Glomerular endothelial cell (primary cell): ENCODE measurements around the gene BEX1. TPM values are rescaled to one million over a fixed set of nuclear protein-coding genes. Genes with fewer than 3 reads are reported as not detected.
"Not testable (repeated sequence)": the region's sequence is repeated elsewhere in the genome, so short reads cannot be mapped to it uniquely, and the experiment has no call there.

Experiments
- DNase-seq: peaks from one replicate; pipeline ENCODE4 v3.0.0-alpha.2; 2011; ENCODE audit warnings: low read depth, low spot score; ENCODE audit errors: extremely low read depth
- total RNA-seq: library from RNA; depleted of rRNA; stranded (reverse); fragments of >200 nt; gene quantifications from 2 replicates; pipeline ENCODE4 v1.2.3, GENCODE V29; 2015

BEX1 gene
- total RNA-seq, result 0.68 and 1.6 TPM in 2 replicates

- DNase-seq, result no peak
These were observed at the start of gene BEX1 for GRCh38 chrX:103063918-103064434. BEX1 (minus strand) TSS chrX:103064171; CDS start chrX:103063274, 897 bp downstream.

DNA sequence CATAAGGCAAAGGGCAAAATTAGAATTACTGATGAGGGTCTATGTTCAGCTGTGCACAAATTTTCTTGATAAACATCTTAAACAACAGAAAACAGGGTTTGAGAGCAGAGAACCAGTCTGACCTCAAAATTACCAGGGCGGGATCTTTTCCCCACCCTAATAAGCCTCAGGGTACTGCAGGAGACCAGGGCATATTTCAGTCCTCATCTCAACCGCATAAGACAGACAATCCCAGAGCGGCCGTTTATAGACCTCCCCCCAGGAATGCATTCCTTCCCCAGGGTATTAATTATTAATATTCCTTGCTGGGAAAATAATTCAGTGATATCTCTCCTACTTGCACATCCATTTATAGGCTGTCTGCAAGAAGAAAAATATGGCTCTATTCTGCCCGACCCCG lies 45.5 kb upstream of the BEX1 start:
- not testable (repeated sequence) for DNase-seq

DNA sequence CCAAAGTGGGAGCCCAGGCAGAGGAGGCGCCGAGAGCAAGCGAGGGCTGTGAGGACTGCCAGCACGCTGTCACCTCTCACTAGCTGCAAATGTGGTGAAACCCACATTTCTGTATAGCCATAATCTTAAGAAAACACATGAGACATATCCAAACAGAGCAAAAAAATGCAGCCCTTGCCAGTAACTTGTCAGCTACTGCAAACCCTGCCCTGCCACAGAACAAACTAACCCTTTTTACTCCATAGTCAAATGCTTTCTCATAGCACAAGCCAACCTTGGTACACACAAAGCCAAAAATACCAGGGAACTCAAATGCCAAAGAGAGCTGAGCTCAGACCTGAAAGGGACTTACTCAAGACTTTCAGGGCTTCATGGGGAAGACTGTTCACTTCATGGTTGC lies 43.9 kb upstream of the BEX1 start:
- DNase-seq, result no peak

DNA sequence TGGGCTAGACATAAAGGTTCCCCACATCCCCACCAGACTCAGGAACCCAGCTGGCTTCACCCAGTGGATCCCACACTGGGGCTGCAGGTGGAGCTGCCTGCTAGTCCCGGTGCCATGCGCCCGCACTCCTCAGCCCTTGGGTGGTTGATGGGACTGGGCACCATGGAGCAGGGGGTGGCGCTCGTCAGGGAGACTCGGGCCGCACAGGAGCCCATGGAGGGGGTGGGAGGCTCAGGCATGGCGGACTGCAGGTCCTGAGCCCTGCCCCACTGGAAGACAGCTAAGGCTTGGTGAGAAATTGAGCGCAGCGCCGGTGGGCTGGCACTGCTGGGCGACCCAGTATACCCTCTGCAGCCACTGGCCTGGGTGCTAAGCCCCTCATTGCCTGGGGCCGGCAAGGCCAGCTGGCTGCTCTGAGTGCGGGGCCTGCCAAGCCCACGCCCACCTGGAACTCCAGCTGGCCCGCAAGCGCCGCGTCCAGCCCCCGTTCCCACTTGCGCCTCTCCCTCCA lies 43.3 kb upstream of the BEX1 start:
- DNase-seq, result not testable (repeated sequence)

- not testable (repeated sequence) for DNase-seq
These were observed 40.4 kb upstream of the BEX1 start for GRCh38 chrX:103104370-103104769.

DNA sequence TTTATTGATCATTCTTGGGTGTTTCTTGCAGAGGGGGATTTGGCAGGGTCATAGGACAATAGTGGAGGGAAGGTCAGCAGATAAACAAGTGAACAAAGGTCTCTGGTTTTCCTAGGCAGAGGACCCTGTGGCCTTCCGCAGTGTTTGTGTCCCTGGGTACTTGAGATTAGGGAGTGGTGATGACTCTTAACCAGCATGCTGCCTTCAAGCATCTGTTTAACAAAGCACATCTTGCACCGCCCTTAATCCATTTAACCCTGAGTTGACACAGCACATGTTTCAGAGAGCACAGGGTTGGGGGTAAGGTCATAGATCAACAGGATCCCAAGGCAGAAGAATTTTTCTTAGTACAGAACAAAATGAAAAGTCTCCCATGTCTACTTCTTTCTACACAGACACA lies 39.9 kb upstream of the BEX1 start:
- not testable (repeated sequence) for DNase-seq

DNA sequence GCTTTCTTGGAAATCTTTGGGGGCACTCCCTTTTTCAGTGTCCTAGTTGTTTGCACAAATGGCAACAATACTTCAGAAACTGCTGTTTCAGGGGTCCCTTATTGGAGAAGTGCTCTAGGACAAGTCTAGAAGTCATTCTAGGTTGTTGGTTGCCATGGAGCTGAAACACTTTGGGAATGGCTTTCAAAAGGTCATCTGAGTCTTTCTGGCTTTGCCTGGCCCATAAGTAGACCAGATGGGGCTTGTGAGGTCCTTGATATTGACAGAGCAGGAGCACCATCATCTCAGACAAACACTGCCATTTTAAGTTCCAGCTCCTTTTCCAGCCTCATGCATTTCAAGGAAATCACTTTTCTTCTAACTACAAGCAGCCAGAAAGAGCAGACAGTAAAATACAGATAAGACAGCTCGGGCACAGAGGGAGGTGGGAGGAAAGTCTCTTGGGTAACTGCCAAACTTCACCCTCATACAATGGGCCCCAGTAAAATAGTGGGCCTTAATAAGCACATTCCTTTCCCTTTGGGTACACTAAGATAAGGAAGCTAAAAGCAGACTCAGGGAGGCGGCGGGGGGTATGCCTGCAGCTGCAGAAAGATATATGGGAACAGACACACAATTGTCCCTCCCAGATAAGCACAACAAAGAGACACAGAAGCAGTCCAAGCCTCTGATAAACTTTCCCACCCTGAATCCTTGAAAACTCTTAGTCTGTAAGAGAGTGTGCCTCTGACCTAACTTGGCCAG lies 37.5 kb upstream of the BEX1 start:
- DNase-seq, result no peak

DNA sequence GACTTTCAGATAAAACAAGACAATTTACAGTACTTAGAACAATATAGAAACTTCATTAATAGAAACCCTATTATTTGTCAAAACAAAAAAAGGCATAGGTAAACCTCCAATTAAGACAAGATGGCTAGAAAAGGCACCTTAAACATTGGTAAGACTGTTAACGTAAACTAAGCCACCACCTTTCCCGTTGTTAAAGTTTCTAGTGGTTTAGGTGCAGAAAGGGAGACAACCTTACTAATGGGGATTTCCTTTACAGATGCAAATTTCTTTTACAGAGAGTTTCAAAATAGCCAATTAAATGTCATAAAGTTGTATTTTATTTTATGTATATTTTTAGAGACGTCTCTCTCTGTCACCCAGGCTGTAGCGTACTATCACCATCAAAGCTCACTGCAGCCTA lies 36.5 kb upstream of the BEX1 start:
- DNase-seq, result no peak

GRCh38 chrX:103099691-103100090 lies 35.7 kb upstream of the BEX1 start:
- DNase-seq, result no peak

DNA sequence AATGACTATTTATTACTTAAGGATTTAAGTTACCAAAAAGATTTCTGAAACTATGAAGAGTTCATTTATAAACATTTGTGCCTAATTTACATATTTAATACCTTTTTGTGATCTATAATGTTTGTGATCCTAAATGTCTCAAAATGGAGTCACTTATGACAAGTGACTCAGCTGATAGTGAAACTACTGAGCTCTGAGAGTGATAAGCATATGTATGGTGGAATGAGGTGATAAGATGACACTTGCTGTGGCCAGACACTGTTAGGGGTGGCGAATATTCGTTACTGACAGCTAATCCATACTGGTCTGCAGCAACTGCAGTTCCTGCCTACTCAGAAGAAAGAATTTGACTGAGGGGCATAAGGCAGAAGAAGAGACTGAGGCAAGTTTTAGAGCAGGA lies 34.5 kb upstream of the BEX1 start:
- no peak for DNase-seq

DNA sequence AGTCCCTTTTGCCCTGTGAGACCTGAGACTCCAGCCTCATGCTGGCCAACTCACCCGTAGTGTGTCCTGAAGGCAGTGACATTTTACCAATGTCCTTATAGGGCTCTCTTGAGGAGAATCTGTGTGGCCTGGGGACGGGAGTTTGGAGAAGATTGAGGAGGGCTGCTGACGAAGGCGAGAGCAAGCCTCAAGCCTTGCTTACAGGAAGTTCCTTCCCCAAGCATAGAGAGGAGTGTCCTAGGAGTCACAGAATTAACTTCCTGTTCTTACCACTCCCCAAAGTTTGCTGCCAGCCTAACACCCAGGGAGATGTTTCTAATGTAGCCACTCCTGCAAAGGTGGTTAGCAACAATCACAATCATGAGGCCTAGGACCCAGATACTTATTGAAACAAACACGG lies 29.0 kb upstream of the BEX1 start, which contains the start of gene NXF3:
TSS of gene NXF3 (minus strand) at position 202 of the 400 bp plus-strand sequence. CDS start at position 82, 120 bp downstream.
- DNase-seq, result no peak

- DNase-seq, result no peak
These were observed 17.1 kb upstream of the BEX1 start for GRCh38 chrX:103081051-103081450.

DNA sequence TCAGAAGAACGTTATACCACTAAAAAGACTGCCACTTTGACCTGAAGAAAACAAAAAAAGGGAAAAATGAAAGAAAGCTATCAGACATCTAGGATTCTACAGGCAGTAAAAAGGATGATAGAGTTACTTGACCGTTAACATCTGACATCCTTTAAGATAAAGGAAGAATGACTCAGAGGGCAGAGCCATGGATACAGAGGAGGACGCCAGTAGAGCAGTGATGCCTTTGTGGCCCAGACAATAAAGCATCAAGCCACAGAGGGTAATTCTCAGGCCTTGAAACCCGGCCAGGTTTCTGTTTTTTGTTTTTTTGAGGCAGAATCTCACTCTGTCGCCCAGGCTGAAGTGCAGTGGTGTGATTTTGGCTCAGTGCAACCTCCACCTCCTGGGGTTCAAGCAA lies 9.5 kb upstream of the BEX1 start:
- DNase-seq, result no peak

GRCh38 chrX:103066606-103067005 lies 2.6 kb upstream of the BEX1 start:
- DNase-seq, result no peak

- no peak for DNase-seq
These were observed 653 bp downstream of the BEX1 start for GRCh38 chrX:103063191-103063845.

DNA sequence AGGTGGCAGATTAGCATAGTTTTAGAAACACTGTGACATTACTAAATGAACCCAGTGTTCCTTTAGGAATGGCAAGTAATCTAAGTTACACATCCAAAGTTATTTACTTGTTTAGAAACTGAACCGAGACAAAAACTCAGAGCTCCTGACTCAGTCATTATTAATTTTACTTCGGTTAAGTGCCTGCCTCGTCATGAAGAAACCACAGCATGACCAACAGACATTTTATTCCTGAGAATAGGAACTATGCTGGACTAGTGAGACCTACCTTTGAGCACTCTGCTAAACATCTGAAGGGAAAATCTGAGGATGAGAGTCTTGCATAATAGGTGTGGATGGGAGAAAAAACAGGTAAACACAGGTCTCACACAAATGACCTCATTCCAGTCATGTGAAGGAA lies 2.5 kb downstream of the BEX1 start:
- no peak for DNase-seq

DNA sequence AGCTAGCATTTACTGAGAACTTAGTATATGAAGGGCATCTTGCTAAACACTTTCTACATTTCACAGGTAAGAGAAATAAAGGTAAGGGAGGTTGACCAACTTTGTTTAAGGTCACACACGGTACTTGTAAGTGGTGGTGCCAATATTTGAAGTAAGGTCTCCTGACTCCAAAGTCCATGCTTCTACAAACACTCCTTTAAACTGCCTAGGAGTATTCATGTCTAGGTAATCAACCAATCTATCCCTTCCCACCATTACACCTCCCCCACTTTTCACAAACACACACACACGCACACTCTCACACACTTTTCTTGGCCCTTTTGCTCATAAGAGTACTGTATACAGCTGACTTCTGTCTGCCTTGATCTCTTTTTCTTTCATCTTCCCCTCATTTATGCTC lies 7.1 kb downstream of the BEX1 start:
- no peak for DNase-seq

DNA sequence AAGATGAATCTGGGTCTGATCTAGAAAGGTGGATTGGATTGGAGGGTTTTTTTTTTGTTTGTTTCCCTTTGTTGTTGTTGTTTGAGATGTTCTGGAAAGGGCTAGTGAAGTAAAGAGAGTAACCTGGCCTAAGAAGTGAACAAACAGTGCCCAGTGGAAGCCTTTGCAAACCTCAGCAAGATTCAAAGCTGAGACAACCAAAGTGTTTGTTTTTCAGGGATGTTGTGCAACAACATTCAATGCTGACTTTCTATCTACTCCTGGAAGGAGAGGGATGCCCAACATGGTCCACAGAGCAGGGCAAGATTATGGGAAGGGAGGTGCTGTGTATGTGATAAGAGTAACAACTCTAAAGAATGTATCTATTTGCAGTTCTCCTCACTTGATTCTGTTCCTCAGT lies 11.3 kb downstream of the BEX1 start:
- DNase-seq, result no peak

DNA sequence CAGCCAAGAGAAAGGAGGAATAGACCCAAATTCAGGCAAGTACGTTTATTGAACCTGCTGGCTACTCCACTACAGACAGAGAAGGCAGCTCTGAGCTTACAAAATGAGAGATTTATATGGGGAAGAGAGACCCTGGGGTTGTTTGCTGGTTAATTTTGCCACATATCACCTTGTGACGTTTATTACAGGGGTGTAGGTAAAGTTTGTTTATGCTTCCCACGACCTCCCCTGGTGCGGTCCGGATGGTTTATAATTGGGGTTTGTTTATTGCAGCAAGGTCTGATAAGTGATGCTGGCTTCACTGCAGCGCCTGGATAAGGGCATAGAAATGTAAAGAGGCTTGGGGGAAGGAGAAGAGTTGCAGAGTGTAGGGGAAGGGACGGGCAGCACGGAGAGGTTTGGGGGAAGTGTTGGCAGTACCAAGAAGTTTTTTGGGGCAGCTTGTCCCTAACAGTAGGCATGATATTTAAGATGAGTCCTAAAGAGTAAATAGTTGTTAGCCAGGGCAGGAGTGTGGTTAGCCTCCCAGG lies 12.6 kb downstream of the BEX1 start:
- no peak for DNase-seq

DNA sequence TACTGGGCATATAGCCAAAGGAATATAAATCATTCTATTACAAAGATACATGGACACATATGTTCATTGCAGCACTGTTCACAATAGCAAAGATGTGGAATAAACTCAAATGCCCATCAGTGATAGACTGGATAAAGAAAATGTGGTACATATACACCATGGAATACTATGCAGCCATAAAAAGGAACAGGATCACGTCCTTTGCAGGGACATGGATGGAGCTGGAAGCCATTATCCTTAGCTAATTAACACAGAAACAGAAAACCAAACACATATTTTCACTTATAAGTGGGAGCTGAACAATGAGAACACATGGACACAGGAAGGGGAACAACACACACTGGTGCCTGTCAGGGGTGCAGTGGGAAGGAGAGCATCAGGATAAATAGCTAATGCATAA lies 30.6 kb downstream of the BEX1 start:
- not testable (repeated sequence) for DNase-seq

GRCh38 chrX:103017542-103017941 lies 46.4 kb downstream of the BEX1 start:
- no peak for DNase-seq

DNA sequence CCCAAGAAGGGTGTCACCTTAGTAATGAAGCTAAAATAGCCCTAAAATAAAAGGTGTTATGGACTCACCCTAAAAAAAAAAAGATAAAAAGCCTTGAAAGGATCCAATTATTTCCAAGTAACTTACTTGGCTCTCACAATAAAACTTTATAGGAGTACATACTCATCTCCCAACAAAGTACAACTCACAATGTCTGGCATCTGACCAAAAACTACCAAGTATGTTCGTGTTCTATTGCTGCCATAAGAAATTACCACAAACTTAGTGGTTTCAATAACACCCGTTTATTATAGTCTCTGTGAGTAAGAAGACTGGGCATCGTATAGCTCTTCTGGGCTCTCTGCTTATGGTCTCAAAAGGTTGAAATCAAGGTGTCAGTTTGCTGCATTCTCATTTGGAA lies 51.0 kb downstream of the BEX1 start:
- no peak for DNase-seq
